Measurements from ENCODE around the gene TTC1. TPM values are rescaled to one million over a fixed set of nuclear protein-coding genes. Genes with fewer than 3 reads are reported as not detected.

Gene TTC1
- total RNA-seq, 1 experiment from 2014 or later, result 67.6 TPM

DNA sequence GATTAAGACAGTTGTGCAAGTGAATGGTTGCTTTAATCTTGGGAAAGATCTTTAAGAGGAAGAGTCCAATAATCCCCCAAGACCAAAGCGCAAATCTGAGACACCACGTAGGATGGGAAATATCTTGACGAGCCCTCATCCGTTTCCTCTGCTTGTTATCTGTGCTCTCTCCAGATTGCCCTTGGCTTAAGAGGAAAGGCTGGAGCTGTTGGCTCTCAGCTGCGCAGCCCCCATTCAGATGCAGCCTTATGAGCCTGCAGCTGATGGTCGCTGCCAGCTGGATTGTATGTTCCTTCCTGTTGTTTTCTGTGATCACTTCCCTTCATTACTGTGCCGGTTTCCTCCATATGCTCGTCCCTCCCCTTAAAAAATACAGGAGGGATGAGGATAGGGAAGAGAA is 62.6 kb downstream of the TTC1 start:
- in situ Hi-C loops (cut with HindIII; ENCODE audit: low pct_unique_long_range_greater_than_20kb, low sequenced_read_pairs) (no loop called here), intact Hi-C loops (cut with micrococcal nuclease; ENCODE audit: unreplicated experiment) (no loop called here)
- ChIA-PET POLR2A (no interaction called here), CTCF (no interaction called here)
- no TSS peak for BruUV-seq (replicated peaks)
- Histone ChIP-seq H3K4me1 (ENCODE audit: control insufficient read depth, insufficient read depth, low read length) (no peaks in the 10 kb centered on the region), H3K4me3 (ENCODE audit: low read depth in 2 of 2, low read length in 2 of 2) (no peak overlapping the region), H3K27me3 (ENCODE audit: control insufficient read depth, insufficient read depth, low read length) (no peaks in the 10 kb centered on the region), H3K36me3 (ENCODE audit: control insufficient read depth, insufficient read depth, low read length) (no peaks in the 10 kb centered on the region; the same call in 1 of the 2 replicates), H3K9me3 (ENCODE audit: control insufficient read depth, insufficient read depth, low read depth, low read length) (no peaks in the 10 kb centered on the region), H3K27ac (ENCODE audit: low read length) (no peak overlapping the region)
- DNase-seq (ENCODE audit: low read depth, low spot score) (no peak), ATAC-seq (no peak)
- TF ChIP-seq, protein P1, sequence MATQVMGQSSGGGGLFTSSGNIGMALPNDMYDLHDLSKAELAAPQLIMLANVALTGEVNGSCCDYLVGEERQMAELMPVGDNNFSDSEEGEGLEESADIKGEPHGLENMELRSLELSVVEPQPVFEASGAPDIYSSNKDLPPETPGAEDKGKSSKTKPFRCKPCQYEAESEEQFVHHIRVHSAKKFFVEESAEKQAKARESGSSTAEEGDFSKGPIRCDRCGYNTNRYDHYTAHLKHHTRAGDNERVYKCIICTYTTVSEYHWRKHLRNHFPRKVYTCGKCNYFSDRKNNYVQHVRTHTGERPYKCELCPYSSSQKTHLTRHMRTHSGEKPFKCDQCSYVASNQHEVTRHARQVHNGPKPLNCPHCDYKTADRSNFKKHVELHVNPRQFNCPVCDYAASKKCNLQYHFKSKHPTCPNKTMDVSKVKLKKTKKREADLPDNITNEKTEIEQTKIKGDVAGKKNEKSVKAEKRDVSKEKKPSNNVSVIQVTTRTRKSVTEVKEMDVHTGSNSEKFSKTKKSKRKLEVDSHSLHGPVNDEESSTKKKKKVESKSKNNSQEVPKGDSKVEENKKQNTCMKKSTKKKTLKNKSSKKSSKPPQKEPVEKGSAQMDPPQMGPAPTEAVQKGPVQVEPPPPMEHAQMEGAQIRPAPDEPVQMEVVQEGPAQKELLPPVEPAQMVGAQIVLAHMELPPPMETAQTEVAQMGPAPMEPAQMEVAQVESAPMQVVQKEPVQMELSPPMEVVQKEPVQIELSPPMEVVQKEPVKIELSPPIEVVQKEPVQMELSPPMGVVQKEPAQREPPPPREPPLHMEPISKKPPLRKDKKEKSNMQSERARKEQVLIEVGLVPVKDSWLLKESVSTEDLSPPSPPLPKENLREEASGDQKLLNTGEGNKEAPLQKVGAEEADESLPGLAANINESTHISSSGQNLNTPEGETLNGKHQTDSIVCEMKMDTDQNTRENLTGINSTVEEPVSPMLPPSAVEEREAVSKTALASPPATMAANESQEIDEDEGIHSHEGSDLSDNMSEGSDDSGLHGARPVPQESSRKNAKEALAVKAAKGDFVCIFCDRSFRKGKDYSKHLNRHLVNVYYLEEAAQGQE (IDR thresholded peaks at IDR 0.05; ENCODE audit: insufficient read depth in 1 of 2, low read depth in 2 of 2, low read length in 1 of 2), result no peak
- TF ChIP-seq SIN3A (IDR thresholded peaks at IDR 0.05; ENCODE audit: borderline replicate concordance, insufficient read depth, low read depth, low read length) (no peak), TCF7L2 (IDR thresholded peaks at IDR 0.05; ENCODE audit: low read depth, low read length) (no peak), CTCF (IDR thresholded peaks at IDR 0.05) (no peak), POLR2AphosphoS5 (IDR thresholded peaks at IDR 0.05; ENCODE audit: low read depth, low read length) (no peak)

DNA sequence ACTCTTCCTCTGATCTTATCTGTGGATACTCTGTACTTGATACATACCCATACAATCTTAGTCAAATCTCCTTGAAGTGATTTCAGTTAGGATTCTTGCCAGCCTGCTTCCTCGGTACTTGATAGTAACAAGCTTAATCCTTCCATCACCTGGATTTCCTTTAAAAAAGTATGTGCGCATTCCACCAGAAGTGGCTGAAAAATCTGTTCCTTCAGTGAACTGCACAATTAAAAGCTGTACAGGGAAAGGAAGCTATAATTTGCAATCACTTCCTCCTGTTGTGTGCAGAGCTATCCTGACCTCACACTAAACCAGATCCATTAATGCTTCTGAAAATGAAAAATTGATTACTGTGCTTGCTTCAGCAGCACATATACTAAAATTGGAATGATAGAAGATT is 63.0 kb downstream of the TTC1 start:
- intact Hi-C loops (cut with micrococcal nuclease; ENCODE audit: unreplicated experiment) (no loop called here), in situ Hi-C loops (cut with HindIII; ENCODE audit: low pct_unique_long_range_greater_than_20kb, low sequenced_read_pairs) (no loop called here)
- TF ChIP-seq SIN3A (IDR thresholded peaks at IDR 0.05; ENCODE audit: borderline replicate concordance, insufficient read depth, low read depth, low read length) (no peak), CTCF (IDR thresholded peaks at IDR 0.05) (no peak), TCF7L2 (IDR thresholded peaks at IDR 0.05; ENCODE audit: low read depth, low read length) (no peak), POLR2AphosphoS5 (IDR thresholded peaks at IDR 0.05; ENCODE audit: low read depth, low read length) (no peak)
- TF ChIP-seq, protein P1 (IDR thresholded peaks at IDR 0.05; ENCODE audit: insufficient read depth in 1 of 2, low read depth in 2 of 2, low read length in 1 of 2), result no peak
- H3K4me3 ChIP-seq (ENCODE audit: low read depth in 2 of 2, low read length in 2 of 2), result no peak overlapping the region
- no peaks in the 10 kb centered on the region for H3K9me3 ChIP-seq (ENCODE audit: control insufficient read depth, insufficient read depth, low read depth, low read length)
- no peaks in the 10 kb centered on the region for H3K4me1 ChIP-seq (ENCODE audit: control insufficient read depth, insufficient read depth, low read length)
- BruUV-seq (replicated peaks), result no TSS peak
- H3K27ac ChIP-seq (ENCODE audit: low read length), result no peak overlapping the region
- no peaks in the 10 kb centered on the region; the same call in 1 of the 2 replicates for H3K36me3 ChIP-seq (ENCODE audit: control insufficient read depth, insufficient read depth, low read length)
- ATAC-seq (no peak), DNase-seq (ENCODE audit: low read depth, low spot score) (no peak)
- CTCF ChIA-PET, result no interaction called here
- POLR2A ChIA-PET, result no interaction called here
- H3K27me3 ChIP-seq (ENCODE audit: control insufficient read depth, insufficient read depth, low read length), result no peaks in the 10 kb centered on the region

Measured in Panc1 (cell line).